ENCODE data around the gene CPD. TPM values are rescaled to one million over a fixed set of nuclear protein-coding genes. Genes with fewer than 3 reads are reported as not detected.
A peak's percentile ranks its signal among the peaks of the same experiment; 100 is the strongest.

Gene CPD
- total and polyA plus RNA-seq, 2 of the 13 experiments (the other 11 are each of a cell fraction or from before 2014, with no cell fraction given): 46.1 to 72.3 TPM

- no peak for TF ChIP-seq FOSL2 (CRISPR knock-in tag; IDR thresholded peaks at IDR 0.05)
- no peak for TF ChIP-seq BORCS8-MEF2B (CRISPR knock-in tag; IDR thresholded peaks at IDR 0.05)
- TF ChIP-seq SRF (IDR thresholded peaks at IDR 0.05; ENCODE audit: low read depth, low read length): no peak
- no peak for TF ChIP-seq KLF13 (CRISPR knock-in tag; IDR thresholded peaks at IDR 0.05)
- TF ChIP-seq ZFP90 (CRISPR knock-in tag; IDR thresholded peaks at IDR 0.05; ENCODE audit: borderline replicate concordance): 0 out of 2 replicates have a peak, but pooled peaks have one; percentile 37
- TF ChIP-seq RNF219 (CRISPR knock-in tag; IDR thresholded peaks at IDR 0.05): no peak
- TF ChIP-seq GMEB2 (CRISPR knock-in tag; IDR thresholded peaks at IDR 0.05; ENCODE audit: low read depth): no peak
- TF ChIP-seq HNRNPL (IDR thresholded peaks at IDR 0.05; ENCODE audit: low read depth, low read length): no peak
- TF ChIP-seq ZNF543 (CRISPR knock-in tag; IDR thresholded peaks at IDR 0.05): no peak
- TF ChIP-seq ZBTB20 (CRISPR knock-in tag; IDR thresholded peaks at IDR 0.05; ENCODE audit: borderline replicate concordance, low read depth): no peak
- TF ChIP-seq MAF1 (CRISPR knock-in tag; IDR thresholded peaks at IDR 0.05; ENCODE audit: borderline replicate concordance): no peak
- no peak for TF ChIP-seq SATB2 (CRISPR knock-in tag; IDR thresholded peaks at IDR 0.05)
- TF ChIP-seq ZNF607 (CRISPR knock-in tag; IDR thresholded peaks at IDR 0.05; ENCODE audit: borderline replicate concordance): 0 out of 2 replicates have a peak, but pooled peaks have one; percentile 30
- no peak for TF ChIP-seq ZNF597 (CRISPR knock-in tag; IDR thresholded peaks at IDR 0.05)
- no peak for TF ChIP-seq POLR2AphosphoS2 (IDR thresholded peaks at IDR 0.05; ENCODE audit: low read depth, low read length)
- no peak for TF ChIP-seq HIC2 (CRISPR knock-in tag; IDR thresholded peaks at IDR 0.05; ENCODE audit: low read depth)
- TF ChIP-seq CENPBD1 (CRISPR knock-in tag; IDR thresholded peaks at IDR 0.05; ENCODE audit: borderline replicate concordance, low read depth): no peak
- TF ChIP-seq MAFF (IDR thresholded peaks at IDR 0.05; ENCODE audit: low read depth, low read length): 0 out of 2 replicates have a peak, but pooled peaks have one; percentile 22
- no peak for TF ChIP-seq MEF2D (CRISPR knock-in tag; IDR thresholded peaks at IDR 0.05)
- TF ChIP-seq RFX1 (IDR thresholded peaks at IDR 0.05): no peak
- no peak for TF ChIP-seq ZBTB34 (CRISPR knock-in tag; IDR thresholded peaks at IDR 0.05)
Observed at GRCh38 chr17:30336369-30337171, 42.2 kb upstream of the CPD start (continued).
